Islet precursor cell (in vitro differentiated cells): ENCODE measurements around the gene RNF145.
"Not testable (repeated sequence)": the region's sequence is repeated elsewhere in the genome, so short reads cannot be mapped to it uniquely, and the experiment has no call there.

Source experiments
- DNase-seq: peaks from one replicate; pipeline ENCODE4 v3.0.0-alpha.2; 2018

The RNF145 gene

DNA sequence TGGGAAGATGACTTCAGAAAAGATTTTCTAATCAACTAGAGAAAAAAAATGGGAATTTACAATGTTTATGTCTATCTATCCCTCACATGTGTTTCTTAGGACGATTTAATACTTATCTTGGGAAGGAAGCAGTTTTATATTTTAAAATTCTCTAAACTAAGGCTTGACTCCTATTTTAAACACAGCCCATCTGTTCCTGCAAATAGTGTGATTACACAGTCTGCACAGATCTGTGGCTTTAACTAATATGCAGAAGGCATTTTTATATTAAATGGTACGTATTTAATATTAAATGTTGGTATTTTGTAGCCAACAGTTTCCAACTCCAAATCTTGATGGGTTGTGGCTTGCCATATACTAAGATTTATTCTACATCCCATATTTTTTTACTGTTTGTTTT lies 56.5 kb downstream of the RNF145 start:
- no peak for DNase-seq

DNA sequence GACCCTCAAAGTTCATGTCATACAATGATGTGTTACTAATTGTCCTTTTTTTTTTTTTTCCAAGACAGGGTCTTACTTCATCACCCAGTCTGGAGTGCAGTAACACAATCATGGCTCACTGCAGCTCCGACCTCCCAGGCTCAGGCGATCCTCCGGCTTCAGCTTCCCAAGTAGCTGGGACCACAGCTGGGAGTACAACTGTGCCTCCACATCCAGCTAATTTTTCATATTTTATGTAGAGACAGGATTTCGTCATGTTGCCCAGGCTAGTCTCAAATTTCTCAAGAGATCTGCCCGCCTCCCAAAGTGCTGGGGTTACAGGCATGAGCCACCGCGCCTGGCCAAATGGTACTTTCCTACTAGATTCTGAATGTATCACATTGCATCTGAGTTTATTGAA lies 60.3 kb downstream of the RNF145 start:
- no peak for DNase-seq

DNA sequence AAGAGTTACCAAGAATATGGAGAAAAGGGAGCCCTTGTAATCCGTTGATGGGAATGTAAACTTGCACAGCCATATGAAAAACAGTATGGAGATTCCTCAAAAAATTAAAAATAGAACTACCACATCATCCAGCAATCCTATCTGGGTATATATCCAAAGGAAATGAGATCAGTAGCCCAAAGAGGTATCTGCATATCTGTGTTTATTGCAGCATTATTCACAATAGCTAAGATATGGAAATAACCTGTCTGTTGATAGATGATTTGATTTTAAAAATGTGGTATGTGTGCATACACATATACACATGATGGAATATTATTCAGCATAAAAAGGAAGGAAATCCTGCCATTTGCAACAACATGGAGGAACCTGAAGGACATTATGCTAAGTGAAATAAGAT lies 61.4 kb downstream of the RNF145 start:
- DNase-seq = no peak

DNA sequence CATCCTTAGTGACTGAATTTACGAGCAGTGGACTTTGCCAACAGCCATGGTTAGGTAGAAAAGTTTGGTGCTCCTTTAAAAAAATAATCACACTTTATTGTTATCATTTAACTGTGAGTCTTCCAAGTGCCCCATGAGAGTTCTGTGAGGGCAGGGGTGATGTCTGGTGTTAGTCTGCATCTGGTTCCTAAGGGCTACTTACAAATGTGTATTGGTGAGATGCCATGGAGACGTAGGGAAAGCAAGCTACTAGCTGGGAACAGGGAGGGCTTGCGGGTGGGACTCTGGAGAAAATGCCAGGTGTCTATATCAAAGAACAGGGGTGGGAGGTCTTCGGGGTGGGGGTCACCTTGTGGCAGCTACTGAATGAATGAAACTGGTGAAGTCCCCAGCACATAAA lies 62.5 kb downstream of the RNF145 start:
- DNase-seq = no peak

DNA sequence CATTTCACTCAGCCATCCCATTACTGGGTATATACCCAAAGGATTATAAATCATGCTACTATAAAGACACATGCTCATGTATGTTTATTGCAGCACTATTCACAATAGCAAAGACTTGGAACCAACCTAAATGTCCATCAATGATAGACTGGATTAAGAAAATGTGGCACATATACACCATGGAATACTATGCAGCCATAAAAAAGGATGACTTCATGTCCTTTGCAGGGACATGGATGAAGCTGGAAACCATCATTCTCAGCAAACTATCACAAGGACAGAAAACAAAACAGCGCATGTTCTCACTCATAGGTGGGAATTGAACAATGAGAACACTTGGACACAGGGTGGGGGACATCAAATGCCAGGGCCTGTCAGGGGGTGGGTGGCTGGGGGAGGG lies 64.2 kb downstream of the RNF145 start:
- not testable (repeated sequence) for DNase-seq

DNA sequence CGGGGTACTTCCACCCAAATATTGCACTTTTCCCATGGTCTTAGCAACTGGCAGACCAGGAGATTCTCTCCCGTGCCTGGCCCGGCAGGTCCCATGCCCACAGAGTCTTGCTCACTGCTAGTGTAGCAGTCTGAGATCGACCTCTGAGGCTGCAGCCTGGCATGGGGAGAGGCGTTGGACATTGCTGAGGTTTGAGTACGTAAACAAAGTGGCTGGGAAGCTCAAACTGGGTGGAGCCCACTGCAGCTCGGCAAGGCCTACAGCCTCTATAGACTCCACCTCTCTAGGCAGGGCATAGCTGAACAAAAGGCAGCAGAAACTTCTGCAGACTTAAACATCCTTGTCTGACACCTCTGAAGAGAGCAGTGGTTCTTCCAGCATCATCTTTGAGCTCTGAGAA lies 69.6 kb downstream of the RNF145 start:
- DNase-seq = no peak

DNA sequence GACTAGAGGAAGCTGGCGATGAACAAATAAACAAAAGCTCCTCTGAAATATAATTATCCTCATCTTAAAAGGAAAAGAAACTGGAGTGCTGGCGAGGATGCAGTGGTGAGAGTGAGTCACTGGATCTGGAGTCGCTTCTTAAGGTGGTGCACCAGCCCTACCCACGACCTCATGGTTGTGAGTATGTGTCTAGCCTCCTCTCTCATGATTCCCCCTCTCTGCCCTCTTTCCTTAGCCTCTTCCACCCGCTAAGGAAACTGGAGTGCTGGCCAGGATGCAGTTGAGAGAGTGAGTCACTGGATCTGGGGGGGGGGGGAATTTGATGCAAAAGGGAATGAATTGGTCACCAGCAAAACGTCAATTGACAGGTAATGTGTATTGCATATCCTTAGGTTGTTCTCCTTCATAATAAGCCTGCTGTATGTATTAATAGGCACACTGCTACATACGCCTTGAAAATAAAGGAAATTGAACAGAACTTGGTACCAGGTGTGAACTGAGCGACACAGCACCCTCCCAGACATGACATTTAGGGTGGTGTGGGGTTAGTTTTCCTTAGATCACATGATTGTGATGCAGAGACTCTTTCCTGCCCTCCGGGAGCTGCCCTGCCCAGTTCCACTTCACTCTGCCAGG lies 73.3 kb downstream of the RNF145 start:
- peak; percentile 77 for DNase-seq

DNA sequence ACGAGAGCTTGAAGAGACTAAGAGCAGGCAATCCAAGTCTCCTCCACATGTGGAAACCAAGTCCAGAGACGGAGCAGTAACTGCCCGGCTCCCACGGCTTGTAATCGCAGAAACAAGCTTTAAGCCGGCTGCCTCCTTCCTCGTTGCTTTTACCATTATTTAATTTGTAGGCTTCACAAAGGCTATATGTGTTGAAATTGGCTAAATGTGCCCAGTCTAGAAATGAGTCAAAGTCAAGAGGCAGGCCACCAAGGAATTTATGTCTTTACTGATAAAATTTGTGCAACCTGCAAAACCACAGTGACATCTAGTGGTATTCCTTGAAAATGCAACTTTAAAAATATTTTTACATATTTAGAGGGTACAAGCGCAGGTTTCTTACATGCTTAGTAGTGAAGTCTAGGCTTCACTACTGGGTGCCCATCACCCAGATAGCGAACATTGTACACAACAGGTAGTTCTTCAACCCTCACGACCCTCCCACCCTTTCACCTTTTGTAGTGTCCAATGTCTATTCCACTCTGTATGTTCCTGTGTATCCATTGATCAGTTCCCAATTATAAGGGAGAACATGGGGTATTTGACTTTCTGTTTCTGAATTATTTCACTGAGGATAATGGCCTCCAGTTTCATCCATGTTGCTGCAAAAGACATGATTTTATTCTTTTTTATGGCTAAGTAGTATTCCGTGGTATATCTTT lies 76.2 kb downstream of the RNF145 start:
- no peak for DNase-seq

DNA sequence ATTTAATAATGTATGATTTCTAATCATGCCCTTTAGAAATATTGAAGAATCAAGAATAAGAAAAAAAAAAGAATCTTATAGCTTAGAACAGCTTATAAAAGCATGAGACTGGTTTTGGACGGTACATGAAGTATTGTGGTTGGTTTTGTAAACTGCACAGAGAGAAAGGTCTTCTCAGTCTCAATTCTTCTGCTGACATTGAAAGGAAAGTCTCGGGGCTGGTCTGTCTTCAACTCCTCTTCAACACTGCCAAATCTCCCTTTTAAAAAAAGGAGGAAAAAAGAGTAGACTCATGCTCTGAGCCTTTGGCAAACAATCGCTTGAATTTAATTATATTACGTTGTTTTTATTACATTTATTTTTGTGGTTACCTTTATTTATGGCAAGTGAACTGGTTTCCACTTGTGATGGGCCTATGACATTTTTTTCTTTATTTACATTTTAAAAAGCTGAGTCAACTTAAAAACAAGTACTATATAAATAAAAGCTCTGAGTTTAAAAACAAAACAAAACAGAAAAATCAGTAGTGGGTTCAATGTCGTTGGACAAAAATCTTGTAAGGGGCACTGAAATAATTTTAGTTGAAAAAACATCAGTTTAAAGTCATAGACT lies 76.8 kb downstream of the RNF145 start:
- no peak for DNase-seq

DNA sequence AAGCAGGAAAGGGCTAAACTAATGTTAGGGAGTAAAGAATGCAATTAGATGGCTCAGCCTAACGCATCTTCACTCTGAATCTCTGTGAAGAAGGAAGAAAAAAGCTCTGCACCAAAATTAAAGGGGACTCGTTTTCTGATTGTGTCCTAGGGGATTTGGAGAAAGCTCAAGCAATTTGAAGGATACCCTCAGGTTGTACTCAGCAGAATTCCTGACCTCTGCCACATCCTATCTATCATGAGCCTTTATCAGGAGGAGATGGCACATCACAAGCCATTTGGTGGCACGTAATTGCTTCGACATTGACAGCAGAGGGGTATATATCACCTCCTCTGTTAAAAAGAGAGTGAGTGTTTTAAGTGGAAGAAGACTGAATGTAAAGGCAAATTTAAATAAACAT lies 77.4 kb downstream of the RNF145 start:
- no peak for DNase-seq

DNA sequence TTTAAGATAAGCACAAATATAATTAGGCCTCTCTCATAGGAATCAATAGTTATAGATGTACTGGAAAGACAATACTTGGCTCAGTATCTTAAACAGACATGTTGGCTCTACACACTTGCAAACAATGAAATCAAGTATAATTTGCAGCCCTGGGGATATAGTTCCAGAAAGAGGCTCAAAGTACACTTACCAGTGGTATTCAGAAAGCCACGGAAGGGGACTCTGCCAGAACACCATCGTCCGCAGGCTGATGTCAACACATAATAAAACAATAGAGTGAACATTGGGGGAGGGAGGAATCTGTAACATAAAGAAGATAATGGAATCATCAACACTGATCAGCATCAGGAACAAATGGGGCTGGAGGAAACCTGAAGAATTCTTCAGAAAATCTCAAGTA lies 78.5 kb downstream of the RNF145 start:
- no peak for DNase-seq

DNA sequence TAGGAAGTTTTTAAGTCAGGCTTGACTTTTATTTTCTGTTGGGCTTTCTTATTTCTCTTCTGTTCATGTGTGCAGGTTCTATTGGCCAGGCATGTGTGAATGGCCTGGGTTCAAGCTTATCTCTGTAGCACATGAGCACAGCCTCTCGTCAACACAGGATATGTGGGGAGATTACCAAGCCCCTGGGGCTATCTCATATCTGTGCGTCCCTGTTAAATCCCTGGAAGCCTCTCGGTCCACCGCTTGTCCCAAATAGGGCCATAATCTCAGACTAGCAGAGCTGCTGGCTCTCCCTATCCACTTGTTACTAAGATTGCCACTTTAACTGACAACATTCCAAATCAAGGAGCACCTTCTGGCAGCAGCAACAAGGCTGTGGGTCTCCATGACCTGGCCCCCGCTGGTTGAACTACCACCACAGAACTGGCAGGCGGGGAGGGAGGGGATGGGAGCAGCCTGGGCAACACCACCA lies 81.2 kb downstream of the RNF145 start:
- DNase-seq = no peak

DNA sequence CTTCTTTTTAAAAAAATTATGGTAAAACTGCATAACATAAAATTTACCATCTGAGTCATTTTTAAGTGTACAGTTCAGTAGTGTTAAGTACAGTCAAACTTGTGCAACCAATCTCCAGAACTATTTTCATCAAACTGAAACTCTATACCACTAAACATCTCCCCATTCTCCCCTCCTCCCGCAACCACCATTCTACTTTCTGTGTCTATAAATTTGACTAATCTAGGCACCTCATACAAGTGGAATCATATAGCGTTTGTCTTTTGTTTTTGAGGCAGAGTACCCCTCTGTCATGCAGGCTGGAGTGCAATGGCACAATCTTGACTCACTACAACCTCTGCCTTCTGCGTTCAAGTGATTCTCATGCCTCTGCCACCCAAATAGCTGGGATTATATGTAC lies 85.7 kb downstream of the RNF145 start:
- no peak for DNase-seq

DNA sequence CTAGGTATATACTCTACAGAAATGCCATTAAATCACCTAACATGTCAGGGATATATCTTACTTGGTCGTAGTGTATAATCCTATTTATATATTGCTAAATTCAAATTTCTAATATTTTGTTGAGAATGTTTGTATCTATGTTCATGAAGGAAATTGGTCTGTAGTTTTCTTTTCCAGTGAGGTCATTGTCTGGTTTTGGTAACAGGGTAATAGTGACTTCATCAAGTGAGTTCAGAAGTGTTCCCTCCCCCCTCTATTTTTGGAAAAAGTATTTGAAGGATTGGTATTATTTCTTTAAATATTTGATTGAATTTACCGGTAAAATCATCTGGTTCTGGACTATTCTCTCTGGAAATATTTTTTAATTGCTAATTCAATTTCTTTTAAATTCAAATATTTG lies 86.2 kb downstream of the RNF145 start:
- no peak for DNase-seq

DNA sequence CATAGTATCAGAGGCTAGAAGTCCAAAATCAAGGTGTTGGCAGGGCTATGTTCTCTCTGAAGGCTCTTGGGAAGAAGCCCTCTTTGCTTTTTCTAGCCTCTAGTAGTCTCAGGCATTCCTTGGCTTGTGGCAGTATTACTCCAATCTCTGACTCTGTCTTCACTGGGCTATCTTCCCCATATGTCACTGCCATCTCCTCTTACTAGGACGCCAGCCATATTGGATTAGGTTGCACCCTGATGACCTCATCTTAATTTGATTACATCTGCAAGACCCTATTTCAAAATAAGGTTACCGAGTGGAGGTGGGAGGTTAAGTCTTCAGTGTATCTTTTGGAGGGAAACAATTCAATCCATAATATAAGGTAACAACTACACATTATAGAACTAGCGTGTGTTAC lies 88.3 kb downstream of the RNF145 start:
- DNase-seq = no peak

DNA sequence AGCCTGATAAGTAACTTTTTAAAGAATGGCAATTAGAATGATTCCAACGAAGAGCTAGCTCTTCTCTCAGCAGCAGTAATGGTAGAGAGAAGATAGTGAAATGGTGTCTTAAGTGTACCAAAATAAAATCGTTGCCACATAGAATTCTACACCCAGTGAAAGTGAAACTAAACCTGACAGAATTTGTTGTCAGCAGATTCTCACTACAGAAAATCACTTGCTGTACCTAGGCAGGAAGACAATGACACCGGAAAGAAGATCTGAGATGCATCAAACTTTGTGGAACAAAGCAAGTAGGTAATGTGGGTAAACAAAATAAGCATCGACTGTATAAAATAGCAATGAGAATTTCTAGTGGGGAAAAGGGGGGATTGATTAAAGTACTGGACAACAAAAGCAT lies 88.9 kb downstream of the RNF145 start:
- DNase-seq = no peak

DNA sequence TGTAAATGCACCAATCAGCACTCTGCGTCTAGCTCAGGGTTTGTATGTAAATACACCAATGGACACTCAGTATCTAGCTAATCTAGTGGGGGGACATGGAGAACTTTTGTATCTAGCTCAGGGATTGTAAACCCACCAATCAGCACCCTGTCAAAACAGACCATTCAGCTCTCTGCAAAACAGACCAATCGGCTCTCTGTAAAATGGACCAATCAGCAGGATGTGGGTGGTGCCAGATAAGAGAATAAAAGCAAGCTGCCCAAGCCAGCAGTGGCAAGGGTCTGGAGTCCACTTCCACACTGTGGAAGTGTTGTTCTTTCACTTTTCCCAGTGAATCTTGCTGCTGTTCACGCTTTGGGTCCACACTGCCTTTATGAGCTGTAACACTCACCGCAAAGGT lies 89.5 kb downstream of the RNF145 start:
- DNase-seq = not testable (repeated sequence)

DNA sequence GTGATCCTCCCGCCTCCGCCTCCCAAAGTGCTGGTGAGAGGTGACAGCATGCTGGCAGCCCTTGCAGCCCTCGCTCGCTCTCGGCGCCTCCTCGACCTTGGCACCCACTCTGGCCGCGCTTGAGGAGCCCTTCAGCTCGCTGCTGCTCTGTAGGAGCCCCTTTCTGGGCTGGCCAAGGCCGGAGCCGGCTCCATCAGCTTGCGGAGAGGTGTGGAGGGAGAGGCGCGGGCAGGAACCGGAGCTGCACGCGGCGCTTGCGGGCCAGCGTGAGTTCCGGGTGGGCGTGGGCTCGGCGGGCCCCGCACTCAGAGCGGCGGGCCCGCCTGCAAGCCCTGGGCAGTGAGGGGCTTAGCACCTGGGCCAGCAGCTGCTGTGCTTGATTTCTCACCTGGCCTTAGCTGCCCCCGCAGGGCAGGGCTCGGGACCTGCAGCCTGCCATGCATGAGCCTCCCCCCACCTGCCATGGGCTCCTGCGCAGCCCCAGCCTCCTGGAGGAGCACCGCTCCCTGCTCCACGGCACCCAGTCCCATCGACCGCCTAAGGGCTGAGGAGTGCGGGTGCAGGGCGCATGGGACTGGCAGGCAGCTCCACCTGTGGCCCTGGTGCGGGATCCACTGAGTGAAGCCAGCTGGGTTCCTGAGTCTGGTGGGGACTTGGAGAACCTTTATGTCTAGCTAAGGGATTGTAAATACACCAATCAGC lies 90.2 kb downstream of the RNF145 start:
- not testable (repeated sequence) for DNase-seq

DNA sequence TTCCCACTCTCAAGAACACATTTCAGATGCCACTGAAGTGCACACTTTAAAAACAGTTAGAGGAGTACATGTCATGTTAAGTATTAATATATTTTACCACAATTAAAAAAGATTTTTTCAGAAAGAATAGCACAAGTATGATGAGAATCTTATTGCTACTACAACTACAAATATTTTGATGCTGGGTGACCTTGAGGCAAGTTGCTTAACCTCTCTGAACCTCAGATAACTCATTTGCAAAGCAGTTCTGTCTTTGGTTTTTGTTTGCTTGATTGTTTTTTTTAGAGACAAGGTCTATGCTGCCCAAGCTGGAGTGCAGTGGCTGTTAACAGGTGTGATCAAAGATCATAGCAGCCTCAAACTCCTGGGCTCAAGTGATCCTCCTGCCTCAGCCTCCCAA lies 95.9 kb downstream of the RNF145 start:
- DNase-seq = no peak

DNA sequence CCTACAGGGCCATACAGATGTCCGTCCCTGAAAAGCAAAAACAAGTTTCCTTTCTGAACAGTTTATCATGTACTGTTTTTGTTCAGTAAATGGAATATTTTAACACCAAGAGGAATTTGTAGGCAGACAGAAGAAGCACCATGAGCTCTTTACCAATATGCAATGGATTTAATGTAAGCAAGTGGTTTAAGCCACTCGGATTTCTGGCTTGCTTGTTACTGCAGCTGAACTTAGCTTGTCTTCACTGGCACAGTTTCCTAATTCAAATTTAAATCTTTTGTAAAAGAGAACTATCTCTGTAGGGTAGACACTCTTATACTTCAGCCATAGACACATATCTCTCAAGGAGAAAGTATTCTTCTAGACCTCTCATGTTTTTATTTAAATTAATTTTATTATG lies 96.9 kb downstream of the RNF145 start:
- DNase-seq = no peak
